ENCODE measurements around the gene CTXND1.

The CTXND1 gene

DNA sequence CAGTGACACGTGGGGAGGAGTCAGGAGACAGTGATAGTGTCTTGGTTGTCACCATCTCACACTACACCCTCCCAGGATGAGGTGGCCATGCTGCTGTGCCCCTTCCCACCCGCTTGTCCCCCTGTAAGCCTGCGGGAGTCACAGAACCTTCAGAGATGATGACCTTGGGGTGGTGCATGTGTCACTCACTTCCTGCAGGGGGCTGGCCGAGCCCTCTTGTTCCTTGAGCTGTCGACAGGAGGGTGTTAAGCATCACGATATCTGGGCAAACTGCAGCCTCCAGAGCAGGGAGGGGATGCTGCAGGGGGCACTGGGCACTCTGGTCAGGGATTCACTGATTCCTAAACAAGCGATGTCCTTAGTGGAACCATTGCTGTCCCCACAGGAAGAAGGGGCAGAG is 71.5 kb downstream of the CTXND1 start:
- no peak for DNase-seq

DNA sequence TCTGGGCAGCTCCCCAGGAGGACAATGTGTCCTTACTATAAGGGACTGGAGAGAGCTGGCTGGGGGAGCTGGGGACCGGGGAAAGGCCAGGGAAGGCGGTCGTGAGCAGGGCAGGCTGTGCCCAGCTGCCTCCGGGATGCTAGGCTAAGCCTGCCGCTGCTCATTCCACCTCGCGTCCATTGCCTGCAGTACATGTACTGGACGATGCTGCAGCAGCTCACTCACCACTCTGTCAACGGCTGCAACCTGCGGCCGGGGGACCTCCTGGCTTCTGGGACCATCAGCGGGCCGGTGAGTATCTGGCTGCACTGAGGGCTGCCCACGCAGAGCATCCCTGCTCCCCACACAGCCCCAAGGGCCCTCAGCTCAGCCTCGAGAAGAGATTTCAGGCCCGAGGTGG is 72.1 kb downstream of the CTXND1 start:
- no peak for DNase-seq

DNA sequence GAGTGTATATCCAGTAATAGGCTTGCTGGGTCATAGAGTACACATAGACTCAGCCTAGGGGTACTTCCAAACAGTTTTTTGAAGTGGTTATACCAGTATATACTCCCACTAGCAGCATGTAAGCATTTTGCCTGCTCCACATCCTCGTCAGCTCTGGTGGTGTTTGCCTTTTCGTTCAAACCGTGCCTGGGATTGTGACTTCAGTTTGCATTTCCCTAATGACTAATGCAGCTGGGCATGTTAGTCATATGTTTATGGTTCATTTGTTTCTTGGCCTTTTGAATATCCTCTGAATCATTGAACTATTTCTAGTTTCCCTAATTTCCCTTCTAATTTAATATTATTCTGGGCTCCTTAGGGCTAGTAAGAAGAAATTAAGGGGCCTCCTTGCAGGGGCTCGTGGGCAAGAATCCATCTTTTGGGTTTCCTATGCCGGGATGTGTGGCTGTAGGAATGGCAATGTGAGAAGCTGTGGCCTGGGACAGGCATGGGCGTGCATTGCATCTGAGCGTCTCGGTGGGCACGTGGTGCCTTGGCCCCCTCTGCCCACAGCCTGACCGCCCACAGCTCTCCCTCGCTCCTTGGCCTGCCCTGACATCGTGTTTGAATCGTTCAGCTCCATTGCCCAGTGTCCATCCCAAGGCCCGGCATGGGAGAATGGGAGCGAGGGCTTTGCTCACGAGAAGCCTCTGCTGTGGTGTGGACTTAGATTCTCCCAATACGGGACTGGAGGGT is 72.8 kb downstream of the CTXND1 start:
- DNase-seq, result no peak

DNA sequence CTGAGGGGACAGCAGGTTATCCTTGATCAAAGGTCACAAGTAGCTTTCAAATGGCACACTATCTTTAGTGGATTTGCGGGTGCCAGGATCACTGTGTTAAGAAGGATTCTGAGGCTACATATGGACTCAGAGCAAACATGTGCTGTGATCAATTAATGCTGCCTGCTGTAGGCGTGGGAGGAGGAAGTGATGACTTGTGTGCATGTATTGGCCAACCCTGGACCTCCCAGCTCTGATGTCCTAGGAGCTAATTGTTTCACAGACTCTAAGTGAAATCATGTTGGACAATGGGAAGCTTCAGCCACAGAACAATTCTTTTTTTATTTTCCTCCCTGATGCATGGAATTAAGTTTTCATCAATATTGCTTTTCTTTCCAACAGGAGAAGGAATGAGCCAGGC is 74.9 kb downstream of the CTXND1 start:
- no peak for DNase-seq

DNA sequence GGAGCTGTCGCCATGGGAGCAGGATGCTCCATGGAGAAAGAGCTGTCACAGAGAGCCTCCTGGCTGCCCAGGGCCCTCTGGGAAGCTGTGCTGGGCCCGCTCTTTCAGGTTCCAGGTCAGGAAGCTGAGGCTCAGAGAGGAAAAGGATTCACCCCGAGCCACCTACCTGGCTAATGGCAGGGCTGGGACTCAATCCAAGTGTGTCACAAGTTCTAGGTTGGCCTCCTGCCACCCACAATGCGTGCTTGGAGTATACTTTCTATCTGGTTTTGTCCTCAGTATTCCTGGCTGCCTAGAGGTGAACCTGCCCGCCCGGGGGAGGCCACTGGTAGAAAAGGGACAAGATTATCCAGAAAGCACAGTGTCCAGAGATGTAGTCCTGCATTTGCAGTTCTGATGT is 75.6 kb downstream of the CTXND1 start:
- no peak for DNase-seq

DNA sequence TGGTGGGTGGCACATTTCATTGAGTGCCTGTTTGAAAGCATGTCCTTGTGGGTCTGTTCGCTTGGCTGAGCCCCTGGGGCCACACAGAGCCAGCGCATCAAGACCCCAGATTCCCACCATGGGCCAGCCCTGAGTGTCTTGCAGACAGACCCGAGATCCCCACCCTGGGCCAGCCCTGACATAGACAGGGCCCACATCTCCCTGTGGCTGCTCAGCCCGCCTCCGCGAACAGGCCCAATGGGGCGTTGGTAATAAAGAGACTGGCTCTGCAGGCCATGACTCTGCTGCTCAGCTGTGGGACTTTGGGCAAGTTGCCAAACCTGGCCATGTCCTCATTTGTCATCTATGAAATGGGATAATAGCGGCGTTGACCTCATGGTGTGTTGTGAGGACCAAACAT is 76.6 kb downstream of the CTXND1 start:
- no peak for DNase-seq

DNA sequence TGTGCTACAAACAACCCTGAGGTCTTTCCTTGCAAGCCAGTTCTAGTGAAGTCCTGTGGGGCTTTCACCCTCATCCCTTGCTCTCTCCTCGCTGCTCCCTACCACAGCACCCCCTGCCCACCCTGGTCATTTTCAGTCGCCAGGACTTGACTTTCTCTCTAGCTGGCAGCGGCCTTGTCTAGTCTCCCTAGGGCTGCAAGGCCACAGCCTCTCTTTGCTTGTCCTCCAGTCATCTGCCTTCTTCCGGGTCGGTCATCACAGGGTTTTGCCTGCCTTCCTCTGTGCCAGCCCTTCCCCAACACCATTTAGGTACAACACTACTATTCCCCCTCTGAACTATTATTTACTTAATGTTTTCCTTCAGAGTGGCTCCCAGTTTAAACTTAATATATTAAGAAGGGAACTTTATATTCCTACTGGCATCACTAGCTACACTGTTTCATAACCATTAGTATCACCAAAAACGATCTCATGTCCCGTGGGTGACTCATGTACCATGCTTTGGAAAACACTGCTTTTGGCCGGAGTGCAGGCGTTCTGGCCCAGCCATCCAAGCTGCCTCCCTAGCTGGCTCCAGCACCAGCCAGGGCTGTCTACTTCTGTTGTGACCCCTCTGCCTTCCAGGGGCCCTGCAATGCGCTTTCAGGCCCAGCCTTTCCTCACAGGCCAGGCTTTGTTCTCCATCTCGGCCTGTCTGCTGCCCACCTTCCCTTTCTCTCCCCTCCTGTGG is 77.8 kb downstream of the CTXND1 start:
- DNase-seq, result no peak

DNA sequence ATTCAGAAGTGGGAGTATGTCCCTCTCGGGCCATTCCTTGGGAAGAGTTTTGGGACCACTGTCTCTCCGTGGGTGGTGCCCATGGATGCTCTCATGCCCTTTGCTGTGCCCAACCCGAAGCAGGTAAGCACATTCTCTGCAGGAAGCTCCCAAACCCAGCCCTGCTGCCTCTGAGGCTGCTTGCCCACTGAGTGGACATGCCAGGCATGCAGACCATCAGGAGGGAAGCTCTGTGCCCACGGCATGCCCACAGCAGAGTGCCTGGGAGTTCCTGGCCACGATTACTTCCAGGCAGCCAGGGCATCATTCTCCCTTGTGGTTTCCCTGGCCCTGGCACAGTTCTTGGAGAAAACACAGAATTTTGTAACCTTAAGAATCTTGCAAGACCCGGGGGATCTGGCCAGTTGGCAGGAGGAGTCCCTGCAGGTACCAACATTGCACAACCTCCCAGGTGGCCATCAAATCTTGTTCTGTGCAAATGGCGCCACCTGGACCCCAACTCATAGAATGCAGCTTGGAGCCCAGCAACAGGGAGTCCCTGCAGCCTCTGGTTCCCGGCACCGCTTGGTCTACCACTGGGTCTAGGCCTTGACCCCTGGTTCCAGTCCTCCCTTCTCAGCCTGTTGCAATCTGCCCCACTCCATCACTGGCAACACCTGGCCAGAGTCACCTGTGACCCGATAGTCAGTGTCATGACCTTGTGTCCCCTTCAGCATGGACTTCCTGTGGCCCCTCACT is 78.8 kb downstream of the CTXND1 start:
- peak; percentile 62 for DNase-seq

DNA sequence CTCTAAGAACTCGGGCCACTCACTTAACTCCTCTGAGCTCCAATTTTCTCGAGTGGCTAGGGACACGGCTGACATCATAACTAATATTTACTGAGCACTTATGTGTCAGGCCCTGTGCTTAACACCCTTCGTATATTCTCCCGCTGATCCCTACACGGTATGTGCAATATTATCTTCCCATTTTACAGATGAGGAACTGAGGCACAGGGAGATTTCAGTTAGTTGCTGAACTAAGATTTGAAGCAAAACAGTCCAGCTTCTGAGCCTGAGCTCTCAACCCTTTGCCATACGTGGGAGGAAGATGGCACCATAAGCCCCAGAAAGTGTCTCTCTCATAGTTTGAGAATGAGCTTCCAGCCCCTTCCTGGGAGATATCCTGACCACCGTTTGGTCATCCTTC is 79.6 kb downstream of the CTXND1 start:
- DNase-seq, result no peak

DNA sequence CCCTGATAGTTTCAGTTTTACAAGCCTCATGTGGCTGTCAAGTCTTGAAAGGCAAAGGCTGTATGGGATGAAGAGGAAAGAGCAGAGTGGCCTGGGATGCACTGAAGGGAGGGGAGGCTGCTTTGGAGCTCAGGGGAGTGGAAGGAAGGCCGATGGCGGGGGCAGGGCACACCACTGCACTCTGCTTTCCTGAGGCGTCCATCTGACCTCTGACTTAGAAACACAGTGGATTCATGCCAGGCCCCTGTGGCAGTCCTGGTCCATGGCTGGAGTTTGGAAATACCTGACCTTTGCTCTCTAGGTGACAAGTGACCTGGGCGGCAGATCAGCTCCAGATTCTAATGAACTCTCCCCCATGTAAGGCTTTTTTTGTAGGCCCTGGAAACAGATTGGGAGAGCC is 80.2 kb downstream of the CTXND1 start:
- DNase-seq, result no peak

DNA sequence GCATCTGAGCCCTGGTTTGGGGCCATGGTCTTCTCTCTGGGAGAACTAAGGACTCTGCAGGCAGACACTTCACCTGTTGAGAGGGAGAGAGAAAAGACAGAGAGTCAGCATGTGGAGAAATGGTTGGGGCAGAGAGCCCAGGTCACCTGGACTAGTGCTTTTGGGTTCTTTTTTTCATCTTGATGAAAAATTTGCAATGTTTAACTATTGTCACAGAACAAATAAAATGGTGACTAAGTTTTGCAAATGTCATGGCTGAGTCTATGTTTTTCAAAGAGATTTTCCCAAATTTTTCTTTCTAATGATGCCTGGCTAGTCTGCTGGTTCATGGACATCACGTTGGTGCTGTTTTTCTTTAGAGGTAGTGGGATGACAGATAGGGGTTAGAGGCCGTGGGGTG is 81.4 kb downstream of the CTXND1 start:
- DNase-seq, result no peak

DNA sequence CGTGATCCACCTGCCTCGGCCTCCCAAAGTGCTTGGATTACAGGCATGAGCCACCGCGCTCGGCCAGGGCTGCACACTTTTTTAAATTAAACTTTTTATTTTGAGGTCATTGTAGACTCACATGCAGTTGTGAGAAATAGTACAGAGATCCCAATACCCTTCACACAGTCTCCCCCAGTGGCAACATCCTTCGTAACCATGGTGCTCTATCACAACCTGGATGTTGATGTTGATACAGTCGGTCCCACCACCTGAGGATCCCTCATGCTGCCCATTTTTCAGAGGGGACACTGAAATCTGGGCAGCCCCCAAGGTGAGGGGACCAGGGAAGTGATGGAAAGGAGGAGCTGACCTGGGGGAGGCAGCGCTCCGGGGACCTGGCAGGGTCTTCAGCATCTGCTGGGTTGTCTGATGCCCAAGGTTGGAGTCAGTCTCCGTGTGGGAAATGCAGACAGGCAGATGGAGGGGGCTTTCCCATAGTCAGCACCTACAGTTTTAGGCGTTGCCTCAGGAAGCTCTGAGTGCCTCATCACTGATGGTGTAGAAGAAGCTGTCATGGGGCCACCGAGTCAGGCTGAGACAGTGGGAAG is 82.2 kb downstream of the CTXND1 start:
- no peak for DNase-seq

DNA sequence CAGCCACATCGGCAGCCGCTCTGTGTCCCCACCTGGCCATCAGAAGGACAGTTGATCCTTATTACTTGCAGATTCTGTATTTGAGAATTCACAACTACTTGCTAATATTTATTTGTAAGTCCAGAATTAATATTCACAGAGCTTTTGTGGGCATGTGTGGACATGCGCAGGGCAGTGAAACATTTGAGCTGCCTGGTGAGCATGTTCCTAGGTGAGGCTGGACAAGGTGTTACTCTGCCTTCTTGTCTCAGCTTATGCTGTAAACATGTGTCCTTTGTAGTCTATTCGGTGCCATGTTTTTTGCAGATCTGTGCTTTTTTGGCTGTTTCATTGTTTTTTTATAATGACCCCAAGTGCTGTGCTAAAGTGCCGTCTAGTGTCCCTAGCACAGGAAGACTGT is 83.6 kb downstream of the CTXND1 start:
- no peak for DNase-seq

DNA sequence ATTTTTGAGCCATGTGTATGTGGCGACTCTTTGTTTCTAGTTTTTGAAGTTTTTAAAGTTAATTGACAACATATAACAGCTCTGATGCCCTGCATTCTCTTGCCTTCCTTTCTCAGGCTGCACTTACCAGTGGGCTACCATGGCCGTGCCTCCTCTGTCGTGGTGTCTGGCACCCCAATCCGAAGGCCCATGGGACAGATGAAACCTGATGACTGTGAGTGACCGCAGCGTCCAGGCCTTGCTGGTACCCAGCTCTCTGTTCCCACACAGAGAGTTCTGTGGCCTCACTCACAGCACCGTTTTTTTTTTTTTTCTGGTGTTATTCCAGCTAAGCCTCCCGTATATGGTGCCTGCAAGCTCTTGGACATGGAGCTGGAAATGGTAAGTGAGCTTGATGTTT is 84.1 kb downstream of the CTXND1 start:
- no peak for DNase-seq

DNA sequence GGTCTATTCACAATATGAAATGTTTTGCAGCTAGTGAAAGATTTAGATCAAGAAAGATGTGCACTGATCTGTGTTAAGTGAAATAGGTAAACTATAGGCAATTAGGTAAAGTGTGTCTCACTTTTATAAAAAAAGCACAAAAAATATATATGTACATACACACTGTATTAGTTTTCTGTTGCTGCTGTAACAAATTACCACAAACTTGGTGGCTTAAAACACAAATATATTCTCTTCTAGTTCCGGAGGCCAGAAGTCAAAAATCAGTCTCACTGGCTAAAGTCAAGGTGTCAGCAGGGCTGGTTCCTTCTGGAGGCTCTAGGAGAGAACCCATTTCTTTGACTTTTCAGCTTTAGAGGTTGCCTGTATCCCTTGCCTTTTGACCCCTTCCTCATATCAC is 88.1 kb downstream of the CTXND1 start:
- no peak for DNase-seq

DNA sequence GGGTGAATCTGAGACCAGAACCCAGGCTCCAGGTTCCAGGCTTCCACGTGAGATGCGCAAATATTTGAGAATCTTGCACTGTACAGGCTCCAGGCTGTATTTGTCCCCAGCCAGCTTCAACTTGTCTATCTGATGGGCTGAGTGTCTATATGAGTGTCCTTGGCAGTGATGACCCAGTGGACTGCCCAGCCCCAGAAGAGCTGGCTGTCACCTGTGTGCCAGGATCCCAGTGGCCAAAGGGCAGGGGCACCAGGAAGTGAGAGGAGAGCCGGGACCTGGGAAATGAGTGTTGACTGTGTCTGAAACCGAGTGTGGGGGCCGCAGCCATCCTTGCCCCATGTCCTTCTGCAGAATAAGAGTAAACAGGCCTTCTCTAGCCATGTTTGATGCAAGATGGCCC is 88.8 kb downstream of the CTXND1 start:
- DNase-seq, result no peak

DNA sequence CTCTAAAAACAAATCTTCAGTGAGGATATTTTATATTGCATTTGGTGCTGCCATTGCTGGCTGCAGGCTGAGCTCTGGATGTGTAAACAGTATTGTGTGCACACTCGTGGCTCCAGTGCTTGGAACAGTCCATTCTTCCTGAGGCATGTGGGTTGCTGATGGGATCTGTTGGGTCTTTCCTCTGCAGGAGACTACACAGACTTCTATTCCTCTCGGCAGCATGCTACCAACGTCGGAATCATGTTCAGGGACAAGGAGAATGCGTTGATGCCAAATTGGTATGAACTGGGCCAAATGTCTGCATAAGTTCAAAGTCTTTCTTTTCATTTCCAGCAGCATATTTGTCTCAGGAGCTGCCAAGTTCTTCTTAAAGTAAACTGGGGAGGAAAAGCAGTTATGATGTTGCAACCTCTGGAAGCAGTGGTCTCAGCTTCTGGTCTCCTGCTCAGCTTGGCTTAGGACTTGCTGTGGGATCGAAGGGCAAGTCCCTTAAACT is 89.9 kb downstream of the CTXND1 start:
- DNase-seq, result no peak

DNA sequence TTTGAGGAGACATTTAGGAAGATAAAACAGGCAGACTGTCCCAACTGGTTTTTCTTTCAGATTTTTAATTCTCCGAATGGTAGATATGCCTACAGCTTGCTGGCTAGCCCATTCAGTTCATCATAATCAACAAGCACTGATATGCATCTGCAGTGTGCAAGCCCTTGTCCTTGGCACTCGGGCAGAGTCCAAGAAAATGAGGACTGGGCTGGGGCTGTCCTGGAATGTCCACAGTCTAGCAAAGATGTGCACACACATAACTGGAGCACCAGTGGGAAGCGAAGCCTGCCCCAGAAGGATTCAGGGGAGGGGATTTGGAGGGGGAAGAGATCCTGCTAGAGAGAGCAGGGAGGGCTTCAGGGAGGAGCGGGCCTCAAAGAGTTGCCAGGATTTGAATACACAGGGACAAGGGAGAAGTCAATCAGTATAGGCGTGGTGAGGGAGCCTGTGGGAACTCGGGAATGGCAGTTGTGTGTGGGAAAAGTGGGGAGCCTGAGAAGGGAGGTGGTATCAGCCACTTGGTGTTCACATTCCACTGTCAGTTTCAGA is 90.5 kb downstream of the CTXND1 start:
- DNase-seq, result no peak

DNA sequence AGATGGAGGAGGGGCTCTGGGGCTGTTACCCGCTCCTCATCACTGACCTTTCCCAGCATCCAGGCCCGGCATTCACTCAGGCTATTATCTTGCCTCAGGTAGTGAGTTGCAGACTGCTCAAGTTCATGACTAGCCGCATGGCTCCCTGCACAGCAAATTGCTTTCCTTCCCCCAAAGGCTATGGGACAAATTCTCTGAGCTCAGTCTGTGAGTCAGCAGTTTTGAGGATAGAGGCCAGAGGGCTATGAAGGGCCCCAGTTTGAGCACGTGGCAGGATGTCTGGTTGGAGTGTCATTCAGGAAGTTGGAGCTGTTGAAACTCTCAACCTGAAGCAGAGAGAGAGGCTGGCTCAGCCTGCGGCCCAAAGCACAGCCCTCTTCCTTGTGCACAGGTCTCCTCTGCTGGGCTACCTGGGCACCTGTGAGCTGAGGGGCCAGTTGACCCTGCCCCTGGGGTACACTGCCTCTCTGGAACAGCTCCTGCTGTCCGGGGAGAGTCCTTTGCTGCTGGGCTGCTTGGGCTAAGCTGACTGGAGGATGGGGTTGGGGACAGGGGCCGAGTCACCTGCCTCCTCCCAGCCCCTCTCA is 91.3 kb downstream of the CTXND1 start:
- DNase-seq, result no peak

DNA sequence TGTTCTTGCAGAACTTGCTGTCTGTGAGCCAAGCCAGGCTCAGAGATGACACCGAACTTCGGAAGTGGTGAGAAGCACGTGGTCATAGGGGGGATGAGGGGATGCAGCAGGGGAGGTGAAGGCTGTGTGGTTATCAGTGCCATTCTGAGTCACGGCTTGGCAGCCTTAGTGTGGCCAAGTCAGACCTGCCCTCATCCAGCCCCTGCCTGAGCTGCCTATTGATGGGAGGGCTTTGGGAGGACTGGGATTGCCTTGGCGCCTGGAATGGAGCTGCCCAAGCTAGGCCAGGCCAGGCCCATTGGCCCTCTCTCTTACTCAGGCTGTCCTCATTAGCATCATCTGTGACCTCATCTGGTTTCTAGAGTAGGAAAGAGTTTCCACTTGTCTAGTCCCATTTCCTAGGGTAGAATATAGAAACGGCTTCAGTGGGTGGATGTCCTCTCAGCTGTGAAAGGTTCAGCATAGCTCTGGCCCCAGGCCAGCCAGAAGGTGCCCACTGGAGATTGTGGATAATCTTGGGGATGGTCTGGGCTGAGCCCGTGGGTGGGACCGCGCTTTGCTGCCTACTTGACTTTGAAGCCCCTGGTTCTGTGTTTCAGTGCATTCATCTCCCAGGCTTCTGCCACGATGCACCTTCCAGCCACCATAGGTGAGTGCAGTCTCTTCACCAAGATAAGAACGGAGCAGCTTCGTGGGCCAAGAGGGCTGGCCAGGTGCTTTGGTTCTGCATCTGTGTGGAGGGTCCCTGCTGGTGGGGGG is 92.0 kb downstream of the CTXND1 start:
- DNase-seq, result no peak

DNA sequence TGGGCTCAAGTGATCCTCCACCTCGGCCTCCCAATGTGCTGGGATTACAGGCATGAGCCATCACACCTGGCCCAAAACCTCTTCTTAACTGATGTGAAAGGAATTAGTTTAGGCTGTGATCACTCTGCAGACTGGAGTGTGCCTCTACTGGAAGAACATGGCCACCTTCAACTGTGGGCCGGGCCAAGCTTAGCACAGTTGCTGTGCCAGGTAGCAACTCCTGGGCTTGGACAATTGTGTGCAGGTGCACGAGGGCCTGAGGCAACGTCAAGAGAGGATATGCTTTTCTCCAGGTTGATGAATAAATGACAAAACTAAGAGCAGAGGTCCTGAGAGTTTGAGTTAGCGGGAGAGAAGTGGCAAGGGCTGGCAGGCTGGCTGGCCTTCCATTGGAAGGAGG is 92.7 kb downstream of the CTXND1 start:
- DNase-seq, result no peak

DNA sequence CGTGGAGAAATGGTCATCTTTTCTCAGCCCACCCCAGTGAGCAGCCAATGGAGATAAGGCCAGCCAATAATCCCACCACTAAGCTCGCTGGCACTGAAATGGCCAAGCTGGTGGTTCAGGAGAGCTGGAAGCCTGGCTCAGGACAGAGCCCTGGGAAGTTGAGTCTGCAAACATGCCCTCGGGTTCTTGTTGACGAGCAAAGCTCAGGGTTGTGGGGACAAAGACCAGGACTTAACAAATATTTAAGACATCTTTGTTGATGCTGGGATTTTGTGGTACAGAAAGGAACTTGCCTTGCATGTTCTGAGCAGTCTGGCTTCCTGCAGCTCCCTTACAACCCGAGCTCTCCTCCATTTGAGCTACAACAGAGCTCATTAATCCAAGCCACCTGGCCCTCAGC is 94.8 kb downstream of the CTXND1 start:
- DNase-seq, result no peak
